ENCODE measurements around the gene TMEM51. TPM values are rescaled to one million over a fixed set of nuclear protein-coding genes. Genes with fewer than 3 reads are reported as not detected.

The TMEM51 gene
- total and polyA plus RNA-seq, 10 of the 15 experiments (the other 5 are each of a cell fraction or from before 2014, with no cell fraction given): 0.55 to 4.8 (median 3.1) TPM

DNA sequence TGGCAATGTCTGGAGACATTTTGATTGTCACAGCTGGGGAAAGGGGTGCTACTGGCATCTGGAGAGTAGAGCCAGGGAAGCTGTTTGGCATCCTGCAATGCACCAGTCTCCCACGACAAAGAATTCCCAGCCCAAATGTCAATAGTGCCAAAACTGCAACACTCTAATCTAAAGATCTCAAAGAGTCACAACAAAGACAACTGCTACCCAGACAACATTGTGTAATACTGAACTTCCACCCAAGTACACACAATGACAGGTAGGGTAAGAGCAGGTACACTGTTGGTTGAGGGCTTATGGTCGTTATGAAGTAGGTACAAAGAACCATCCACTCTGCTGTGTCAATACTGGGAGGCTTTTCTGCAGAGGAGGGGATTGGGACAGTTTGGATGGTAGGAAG, 8.2 kb upstream of the TMEM51 start:
- H3K27me3 ChIP-seq (replicated peaks in 1 of 2; ENCODE audit: control insufficient read depth in 2 of 2, insufficient read depth in 2 of 2, low read length in 1 of 2): peaks cover 0 to 1% of the 10 kb centered on the region in 2 experiments; a peak in 2 of 4 replicates
- ChIA-PET CTCF (interaction anchor here (2.2 kb wide), 1 partner anchor 17 kb away, joined by 9 read pairs; no protein-coding TSS in a partner anchor), POLR2A (no interaction called here), SMC1A (ENCODE audit: uncharacterized antibody, unreplicated experiment) (interaction anchor here (1.0 kb wide), 1 partner anchor 110 kb away, joined by 4 read pairs; no protein-coding TSS in a partner anchor), RAD21 (ENCODE audit: unreplicated experiment) (interaction anchor here (1.0 to 1.1 kb wide), 2 partner anchors 10 to 17 kb away, joined by 3 read pairs; no protein-coding TSS in a partner anchor)
- H3K79me2 ChIP-seq (ENCODE audit: control insufficient read depth, insufficient read depth, low read length): no peaks in the 10 kb centered on the region
- BruUV-seq (replicated peaks): no TSS peak
- H3K4me3 ChIP-seq: no peak overlapping the region
- H3K4me1 ChIP-seq (ENCODE audit: control insufficient read depth, insufficient read depth, low read length): peaks cover 6% of the 10 kb centered on the region
- H3K27ac ChIP-seq (ENCODE audit: control insufficient read depth, insufficient read depth): no peak overlapping the region
- no peaks in the 10 kb centered on the region for H3K36me3 ChIP-seq (ENCODE audit: control insufficient read depth in 2 of 2, insufficient read depth in 2 of 2, low read length in 1 of 2)
- FAIRE-seq (no peak), ATAC-seq (no peak), DNase-seq (ENCODE audit: low read depth, low spot score) (no peak)
- H3K4me2 ChIP-seq (ENCODE audit: control insufficient read depth, insufficient read depth): no peak overlapping the region
- in situ Hi-C loops (cut with MboI) (no loop called here), intact Hi-C loops (cut with micrococcal nuclease; ENCODE audit: unreplicated experiment) (no loop called here)
- H2AFZ ChIP-seq (ENCODE audit: control insufficient read depth, low read depth, low read length): no peak overlapping the region
- no peak for TF ChIP-seq ZBTB33 (IDR thresholded peaks at IDR 0.05)
- no peak for TF ChIP-seq RB1 (IDR thresholded peaks at IDR 0.05; ENCODE audit: borderline replicate concordance)
- no peak for TF ChIP-seq SUPT20H (IDR thresholded peaks at IDR 0.05; ENCODE audit: borderline replicate concordance, control insufficient read depth, low read depth, low read length)
- TF ChIP-seq ZNF384 (IDR thresholded peaks at IDR 0.05; ENCODE audit: borderline replicate concordance, low read depth, low read length): no peak
- TF ChIP-seq NR2C2 (IDR thresholded peaks at IDR 0.05; ENCODE audit: borderline replicate concordance, control insufficient read depth, insufficient read length, low read depth): no peak
- no peak for TF ChIP-seq SP1 (IDR thresholded peaks at IDR 0.05; ENCODE audit: low read depth, low read length)
- no peak for TF ChIP-seq RBBP5 (conservative IDR thresholded peaks at IDR 0.05)
- TF ChIP-seq ATF3 (IDR thresholded peaks at IDR 0.05; ENCODE audit: borderline replicate concordance, extremely low read depth, low read depth, low read length): no peak
- no peak for TF ChIP-seq NR2C1 (IDR thresholded peaks at IDR 0.05)
- TF ChIP-seq EGR1 (IDR thresholded peaks at IDR 0.05; ENCODE audit: borderline replicate concordance in 1 of 2, low read depth in 2 of 2, low read length in 2 of 2): no peak
- WGBS (ENCODE audit: insufficient coverage, insufficient replicate concordance, low lambda C conversion rate, missing lambda C conversion rate): 7% methylated on average over 2 of the region's 2 CpGs
- no peak overlapping the region for H3K9ac ChIP-seq (ENCODE audit: control insufficient read depth, insufficient read depth, low read length)
- H4K20me1 ChIP-seq (ENCODE audit: control insufficient read depth, insufficient read depth): no peaks in the 10 kb centered on the region
- no peaks in the 10 kb centered on the region; the same call in 2 of the 3 replicates for H3K9me3 ChIP-seq (replicated peaks; ENCODE audit: control insufficient read depth, insufficient read depth, low read length)

All from GM12878 (cell line).